Stromal cell of bone marrow (primary cell): ENCODE measurements around the gene TMEM61.

Experiments
- DNase-seq: peaks from one replicate; pipeline ENCODE4 v3.0.0-alpha.2; 2012; ENCODE audit warnings: low read depth

Gene TMEM61

GRCh38 chr1:55040083-55040932 is 59.9 kb downstream of the TMEM61 start:
- DNase-seq = no peak

- DNase-seq = no peak
Observed at GRCh38 chr1:55040933-55041494, 60.6 kb downstream of the TMEM61 start.

GRCh38 chr1:55041613-55042012 is 61.2 kb downstream of the TMEM61 start:
- no peak for DNase-seq
